HCT116 (cell line): ENCODE results near the gene SLC12A8. TPM values are rescaled to one million over a fixed set of nuclear protein-coding genes. Genes with fewer than 3 reads are reported as not detected.

Experiments
- ATAC-seq: fragments of 200-7000 bp; cut with Tn5 transposase; 2 replicates; pipeline ENCODE4 v1.9.1; 2020; ENCODE audit warnings: mild to moderate bottlenecking, moderate library complexity
- BruUV-seq: library from RNA; stranded (reverse); fragments of 400-500 nt; replicated peaks from 2 replicates; lab custom pipeline; 2021; lab: Mats Ljungman, UMichigan
- CTCF ChIA-PET: fragments of 300-600 bp; sonication (Branson Sonifier 250); formaldehyde crosslinking; loops from one replicate; lab custom pipeline; 2021; ENCODE audit warnings: antibody characterized with exemption; lab: Charles Lee
- POLR2A ChIA-PET: fragments of 300-600, 350-600 bp; sonication (Branson Sonifier 250); formaldehyde crosslinking; loops from one replicate; lab custom pipeline; 2021; ENCODE audit warnings: antibody characterized with exemption; lab: Charles Lee
- RAD21 ChIA-PET, 2 experiments: fragments of 300-600 bp; sonication (Branson Sonifier 250); formaldehyde crosslinking; loops; one replicate each; lab custom pipeline; 2023; ENCODE audit warnings: low total read pairs in 2 of 2; ENCODE audit not compliant: uncharacterized antibody in 2 of 2, unreplicated experiment in 2 of 2, low non-redundant PET in 1 of 2; lab: Charles Lee
- DNase-seq: peaks from one replicate; pipeline ENCODE4 v3.0.0-alpha.2; 2010; ENCODE audit warnings: low read depth, low spot score
- H2AFZ ChIP-seq: fragments of 200-600 bp; shearing (Covaris generic), sonication (generic); 2 replicates; pipeline ENCODE4 v1.6.1; 2017; ENCODE audit warnings: low read depth, mixed run types, mixed read lengths, antibody characterized with exemption, low read length; ENCODE audit not compliant: poor library complexity, severe bottlenecking
- H3K27ac ChIP-seq: 2 replicates; pipeline ENCODE4 v1.5.1; 2012; ENCODE audit warnings: low read depth, low read length
- H3K27me3 ChIP-seq: fragments of 200-600 bp; sonication (generic); 2 replicates; pipeline ENCODE4 v1.6.1; 2016; ENCODE audit warnings: mixed run types, low read length, mixed read lengths; ENCODE audit not compliant: insufficient read depth
- H3K36me3 ChIP-seq, 2 experiments: fragments of 200-500 bp in 1 of 2; fragments of 200-600 bp in 1 of 2; sonication (Bioruptor generic) in 1 of 2; sonication (generic) in 1 of 2; 2 replicates each; pipeline versions ENCODE4 v1.5.1 to v1.6.1; 2014 to 2016; ENCODE audit warnings: low read length in 2 of 2, inconsistent platforms in 1 of 2, mixed read lengths in 1 of 2, mixed run types in 1 of 2; ENCODE audit not compliant: insufficient read depth in 2 of 2, control insufficient read depth in 1 of 2
- H3K4me1 ChIP-seq, 2 experiments: fragments of 200-600 bp in 1 of 2; sonication (generic) in 1 of 2; 2 replicates each; pipeline versions ENCODE4 v1.5.1 to v1.6.1; 2012 to 2017; ENCODE audit warnings: low read length in 2 of 2, inconsistent platforms in 1 of 2, mild to moderate bottlenecking in 1 of 2, mixed read lengths in 1 of 2, mixed run types in 1 of 2, moderate library complexity in 1 of 2; ENCODE audit not compliant: insufficient read depth in 2 of 2, control insufficient read depth in 1 of 2
- H3K4me2 ChIP-seq: fragments of 200-600 bp; sonication (generic); 2 replicates; pipeline ENCODE4 v1.6.1; 2017; ENCODE audit warnings: mixed run types, low read length, mixed read lengths
- H3K4me3 ChIP-seq, 2 experiments: fragments of 200-600 bp in 1 of 2; sonication (generic) in 1 of 2; replicated peaks in 1 of 2; 2 replicates each; pipeline ENCODE4 v1.5.1; 2011 to 2016; ENCODE audit warnings: low read length in 2 of 2, control low read depth in 1 of 2, low read depth in 1 of 2, mild to moderate bottlenecking in 1 of 2, mixed read lengths in 1 of 2, mixed run types in 1 of 2
- H3K79me2 ChIP-seq: fragments of 200-600 bp; sonication (generic); 2 replicates; pipeline ENCODE4 v1.6.1; 2017; ENCODE audit warnings: mild to moderate bottlenecking, mixed run types, low read length, moderate library complexity, mixed read lengths; ENCODE audit not compliant: insufficient read depth
- H3K9ac ChIP-seq: fragments of 200-600 bp; sonication (generic); 2 replicates; pipeline ENCODE4 v1.6.1; 2016; ENCODE audit warnings: low read length, mixed read lengths
- H3K9me2 ChIP-seq: fragments of 200-600 bp; sonication (generic), shearing (Covaris generic); 2 replicates; pipeline ENCODE4 v1.6.1; 2017; ENCODE audit warnings: mixed run types, mild to moderate bottlenecking, moderate library complexity; ENCODE audit not compliant: insufficient read depth
- H3K9me3 ChIP-seq, 2 experiments: fragments of 200-500 bp in 1 of 2; fragments of 200-600 bp in 1 of 2; sonication (Bioruptor generic) in 1 of 2; sonication (generic) in 1 of 2; 2 replicates each; pipeline ENCODE4 v1.6.1; 2014 to 2017; ENCODE audit warnings: low read length in 2 of 2, mixed read lengths in 2 of 2, inconsistent platforms in 1 of 2, low read depth in 1 of 2, mild to moderate bottlenecking in 1 of 2, mixed run types in 1 of 2, moderate library complexity in 1 of 2; ENCODE audit not compliant: control insufficient read depth in 1 of 2, insufficient read depth in 1 of 2
- H4K20me1 ChIP-seq: fragments of 200-600 bp; sonication (generic), shearing (Covaris generic); 2 replicates; pipeline ENCODE4 v1.6.1; 2017; ENCODE audit warnings: mixed run types, mild to moderate bottlenecking, moderate library complexity; ENCODE audit not compliant: insufficient read depth
- ATF3 ChIP-seq: IDR thresholded peaks from 2 replicates; pipeline ENCODE4 v1.6.1; 2012
- CEBPB ChIP-seq: IDR thresholded peaks from 2 replicates; pipeline ENCODE4 v1.6.1; 2012; ENCODE audit warnings: low read depth
- EGR1 ChIP-seq: IDR thresholded peaks from 2 replicates; pipeline ENCODE4 v1.6.1; 2012; ENCODE audit warnings: low read depth
- EZH2 ChIP-seq: fragments of 200-600 bp; sonication (generic); IDR thresholded peaks from 2 replicates; pipeline ENCODE4 v1.6.1; 2017; ENCODE audit warnings: antibody characterized with exemption, mixed run types
- JUND ChIP-seq: IDR thresholded peaks from 2 replicates; pipeline ENCODE4 v1.6.1; 2012
- MAX ChIP-seq: IDR thresholded peaks from 2 replicates; pipeline ENCODE4 v1.6.1; 2012
- POLR2A ChIP-seq: IDR thresholded peaks from 2 replicates; pipeline ENCODE4 v1.7.0; 2011; ENCODE audit warnings: borderline replicate concordance; ENCODE audit not compliant: insufficient read depth, insufficient read length; ENCODE audit errors: extremely low read depth
- REST ChIP-seq: IDR thresholded peaks from 2 replicates; pipeline ENCODE4 v1.6.1; 2012; ENCODE audit warnings: low read depth
- SIN3A ChIP-seq: IDR thresholded peaks from 2 replicates; pipeline ENCODE4 v1.6.1; 2012; ENCODE audit warnings: low read depth
- SRF ChIP-seq: IDR thresholded peaks from 2 replicates; pipeline ENCODE4 v1.6.1; 2012; ENCODE audit warnings: low read depth
- TCF7L2 ChIP-seq: IDR thresholded peaks from 2 replicates; pipeline ENCODE4 v1.7.0; 2011; ENCODE audit warnings: borderline replicate concordance, inconsistent platforms; ENCODE audit not compliant: insufficient read depth, insufficient read length; ENCODE audit errors: extremely low read depth
- ZFX ChIP-seq: fragments of 450-650 bp; IDR thresholded peaks from 2 replicates; pipeline ENCODE4 v1.6.1; 2017
- ZNF274 ChIP-seq: fragments of 200-500 bp; sonication (Bioruptor generic); IDR thresholded peaks from 2 replicates; pipeline ENCODE4 v1.6.1; 2014; ENCODE audit warnings: mild to moderate bottlenecking, low read depth, low read length, inconsistent platforms
- intact Hi-C: fragments of 100-400 bp; cut with micrococcal nuclease; formaldehyde crosslinking; loops from 2 replicates; pipeline ENCODE4 v1.10.0; 2022
- total RNA-seq: library from RNA; stranded (reverse); gene quantifications from one replicate; pipeline ENCODE4 v1.2.1, GENCODE V29; 2021; ENCODE audit not compliant: unreplicated experiment
- TF ChIP-seq, protein P1 (sequence below): IDR thresholded peaks from 2 replicates; pipeline ENCODE4 v1.6.1; 2011; ENCODE audit warnings: mild to moderate bottlenecking, low read length, moderate library complexity; ENCODE audit not compliant: insufficient replicate concordance; ENCODE audit errors: extremely low read depth

SLC12A8 gene
- total RNA-seq, 1 experiment from 2014 or later = 19.9 TPM

- no peaks in the 10 kb centered on the region for H3K79me2 ChIP-seq
- no peaks in the 10 kb centered on the region for H3K27me3 ChIP-seq
- no peak for ATAC-seq
- no peak overlapping the region for H3K4me2 ChIP-seq
- H3K4me3 ChIP-seq = no peak overlapping the region
- H3K36me3 ChIP-seq = no peaks in the 10 kb centered on the region
- H4K20me1 ChIP-seq = no peaks in the 10 kb centered on the region
- BruUV-seq = no TSS peak
- H3K9ac ChIP-seq = no peak overlapping the region
- ChIA-PET CTCF (interaction anchor here (1.4 kb wide), 1 partner anchor 27 kb away, joined by 3 read pairs; no protein-coding TSS in a partner anchor), POLR2A (interaction anchor here (0.6 kb wide), 1 partner anchor 462 kb away, joined by 3 read pairs; no protein-coding TSS in a partner anchor), RAD21 (no interaction called here)
- no peaks in the 10 kb centered on the region for H3K9me3 ChIP-seq
- H3K27ac ChIP-seq = no peak overlapping the region
- no peaks in the 10 kb centered on the region for H3K9me2 ChIP-seq
- no peak overlapping the region for H2AFZ ChIP-seq
- TF ChIP-seq ZNF274 (no peak), TCF7L2 (no peak), ZFX (no peak), CEBPB (no peak), MAX (no peak), REST (no peak), EGR1 (no peak), JUND (no peak), SIN3A (no peak), ATF3 (no peak), POLR2A (no peak), SRF (no peak), EZH2 (no peak)
- TF ChIP-seq, protein P1, sequence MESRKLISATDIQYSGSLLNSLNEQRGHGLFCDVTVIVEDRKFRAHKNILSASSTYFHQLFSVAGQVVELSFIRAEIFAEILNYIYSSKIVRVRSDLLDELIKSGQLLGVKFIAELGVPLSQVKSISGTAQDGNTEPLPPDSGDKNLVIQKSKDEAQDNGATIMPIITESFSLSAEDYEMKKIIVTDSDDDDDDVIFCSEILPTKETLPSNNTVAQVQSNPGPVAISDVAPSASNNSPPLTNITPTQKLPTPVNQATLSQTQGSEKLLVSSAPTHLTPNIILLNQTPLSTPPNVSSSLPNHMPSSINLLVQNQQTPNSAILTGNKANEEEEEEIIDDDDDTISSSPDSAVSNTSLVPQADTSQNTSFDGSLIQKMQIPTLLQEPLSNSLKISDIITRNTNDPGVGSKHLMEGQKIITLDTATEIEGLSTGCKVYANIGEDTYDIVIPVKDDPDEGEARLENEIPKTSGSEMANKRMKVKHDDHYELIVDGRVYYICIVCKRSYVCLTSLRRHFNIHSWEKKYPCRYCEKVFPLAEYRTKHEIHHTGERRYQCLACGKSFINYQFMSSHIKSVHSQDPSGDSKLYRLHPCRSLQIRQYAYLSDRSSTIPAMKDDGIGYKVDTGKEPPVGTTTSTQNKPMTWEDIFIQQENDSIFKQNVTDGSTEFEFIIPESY = no peak
- peaks cover 1% of the 10 kb centered on the region in 2 experiments; a peak in 2 of 4 replicates for H3K4me1 ChIP-seq
- DNase-seq = no peak
- intact Hi-C loops = no loop called here
Measured at GRCh38 chr3:125123451-125124305, 88.9 kb downstream of the SLC12A8 start.
